Measurements from ENCODE around the gene KIR3DL1.
"Not testable (repeated sequence)": the region's sequence is repeated elsewhere in the genome, so short reads cannot be mapped to it uniquely, and the experiment has no call there.

KIR3DL1 gene

GRCh38 chr19:54805665-54806515 is 10.4 kb upstream of the KIR3DL1 start:
- H3K27me3 ChIP-seq (ENCODE audit: low read length) = no peaks in the 10 kb centered on the region
- H2AFZ ChIP-seq (ENCODE audit: low read depth, low read length, severe bottlenecking) = no peak overlapping the region
- no peak overlapping the region for H3K27ac ChIP-seq (ENCODE audit: low read depth, low read length)
- TF ChIP-seq EZH2phosphoT487 (conservative IDR thresholded peaks at IDR 0.05; ENCODE audit: low read length) = no peak
- H3K79me2 ChIP-seq (ENCODE audit: insufficient read depth, low read length) = no peaks in the 10 kb centered on the region
- H3K9ac ChIP-seq (ENCODE audit: low read length) = no peak overlapping the region
- no peaks in the 10 kb centered on the region for H4K20me1 ChIP-seq (ENCODE audit: low read depth, low read length)
- no peaks in the 10 kb centered on the region for H3K36me3 ChIP-seq (ENCODE audit: low read length)
- H3F3A ChIP-seq (ENCODE audit: insufficient read depth) = no peaks in the 10 kb centered on the region
- no peak overlapping the region for H3K4me3 ChIP-seq (ENCODE audit: insufficient read depth, low read length, poor library complexity, severe bottlenecking)
- H3K4me2 ChIP-seq (ENCODE audit: low read depth, low read length, poor library complexity, severe bottlenecking) = no peak overlapping the region
- H3K9me3 ChIP-seq (ENCODE audit: insufficient read depth, low read length) = no peaks in the 10 kb centered on the region
- H3K9me2 ChIP-seq (replicated peaks; ENCODE audit: insufficient read depth, low read length) = no peaks in the 10 kb centered on the region

DNA sequence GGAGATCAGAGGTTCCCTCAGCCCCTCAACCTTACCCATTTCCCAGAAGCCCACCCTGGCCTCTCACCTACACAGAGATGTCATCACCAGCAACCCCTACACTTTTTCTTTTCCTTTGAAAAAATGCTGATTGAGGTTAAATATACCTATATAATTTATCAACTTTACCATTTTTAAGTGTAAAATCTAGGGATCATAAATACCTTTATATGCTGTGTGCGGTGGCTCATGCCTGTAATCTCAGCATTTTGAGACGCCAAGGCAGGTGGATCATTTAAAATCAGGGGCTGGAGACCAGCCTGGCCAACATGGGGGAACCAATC is 9.8 kb upstream of the KIR3DL1 start:
- no peak overlapping the region for H3K4me3 ChIP-seq (ENCODE audit: insufficient read depth, low read length, poor library complexity, severe bottlenecking)
- H3K27me3 ChIP-seq (ENCODE audit: low read length) = no peaks in the 10 kb centered on the region
- no peaks in the 10 kb centered on the region for H4K20me1 ChIP-seq (ENCODE audit: low read depth, low read length)
- no peaks in the 10 kb centered on the region for H3F3A ChIP-seq (ENCODE audit: insufficient read depth)
- H3K36me3 ChIP-seq (ENCODE audit: low read length) = no peaks in the 10 kb centered on the region
- no peak overlapping the region for H3K27ac ChIP-seq (ENCODE audit: low read depth, low read length)
- no peak overlapping the region for H3K9ac ChIP-seq (ENCODE audit: low read length)
- no peak overlapping the region for H3K4me2 ChIP-seq (ENCODE audit: low read depth, low read length, poor library complexity, severe bottlenecking)
- TF ChIP-seq CTCF (IDR thresholded peaks at IDR 0.05; ENCODE audit: insufficient read depth, low read length, poor library complexity, severe bottlenecking) (no peak), EZH2phosphoT487 (conservative IDR thresholded peaks at IDR 0.05; ENCODE audit: low read length) (no peak)
- no peaks in the 10 kb centered on the region for H3K79me2 ChIP-seq (ENCODE audit: insufficient read depth, low read length)
- no peaks in the 10 kb centered on the region for H3K9me2 ChIP-seq (replicated peaks; ENCODE audit: insufficient read depth, low read length)
- H3K9me3 ChIP-seq (ENCODE audit: insufficient read depth, low read length) = no peaks in the 10 kb centered on the region
- no peak overlapping the region for H2AFZ ChIP-seq (ENCODE audit: low read depth, low read length, severe bottlenecking)

- not testable (repeated sequence) for H3K4me3 ChIP-seq (ENCODE audit: insufficient read depth, low read length, poor library complexity, severe bottlenecking); H3K79me2 ChIP-seq (ENCODE audit: insufficient read depth, low read length); H4K20me1 ChIP-seq (ENCODE audit: low read depth, low read length); H3K27me3 ChIP-seq (ENCODE audit: low read length); H3K27ac ChIP-seq (ENCODE audit: low read depth, low read length); H3K9me3 ChIP-seq (ENCODE audit: insufficient read depth, low read length); H3K9me2 ChIP-seq (replicated peaks; ENCODE audit: insufficient read depth, low read length); H3K9ac ChIP-seq (ENCODE audit: low read length); H3K4me2 ChIP-seq (ENCODE audit: low read depth, low read length, poor library complexity, severe bottlenecking); H3F3A ChIP-seq (ENCODE audit: insufficient read depth); H2AFZ ChIP-seq (ENCODE audit: low read depth, low read length, severe bottlenecking); H3K36me3 ChIP-seq (ENCODE audit: low read length)
These were observed 1.7 kb upstream of the KIR3DL1 start for GRCh38 chr19:54814571-54814970.

DNA sequence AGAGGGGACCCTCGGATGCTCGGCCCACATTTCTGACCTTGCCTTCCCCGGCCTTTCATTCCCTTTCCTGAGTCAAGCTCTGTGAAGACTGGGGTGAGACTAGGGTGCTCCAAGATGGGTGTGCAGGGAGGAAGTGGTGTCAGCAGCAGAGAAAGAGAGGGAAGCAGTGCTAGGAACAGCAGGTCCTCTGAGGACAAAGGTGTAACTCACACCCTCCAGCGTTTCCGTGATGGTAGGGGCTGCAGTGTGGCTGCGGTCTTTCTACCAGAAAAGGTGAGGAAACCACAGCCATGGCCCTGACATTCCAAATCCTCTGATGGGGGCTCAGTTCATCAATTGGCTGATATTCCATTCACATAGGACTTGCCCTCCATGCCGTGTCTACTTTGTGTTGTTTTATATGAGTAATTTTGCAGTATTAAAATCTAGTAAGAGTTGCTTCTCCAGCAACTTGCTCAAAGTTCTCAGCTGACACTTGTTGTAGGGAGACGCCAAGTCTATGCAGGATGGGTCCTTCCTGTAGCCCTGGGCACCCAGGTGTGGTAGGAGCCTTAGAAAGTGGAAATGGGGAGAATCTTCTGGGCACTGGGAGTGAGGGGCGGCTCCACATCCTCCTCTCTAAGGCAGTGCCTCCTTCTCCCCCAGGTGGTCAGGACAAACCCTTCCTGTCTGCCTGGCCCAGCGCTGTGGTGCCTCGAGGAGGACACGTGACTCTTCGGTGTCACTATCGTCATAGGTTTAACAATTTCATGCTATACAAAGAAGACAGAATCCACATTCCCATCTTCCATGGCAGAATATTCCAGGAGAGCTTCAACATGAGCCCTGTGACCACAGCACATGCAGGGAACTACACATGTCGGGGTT is 1.6 kb downstream of the KIR3DL1 start:
- Histone ChIP-seq H3K9me3 (ENCODE audit: insufficient read depth, low read length) (no peaks in the 10 kb centered on the region), H3K4me2 (ENCODE audit: low read depth, low read length, poor library complexity, severe bottlenecking) (no peak overlapping the region)

DNA sequence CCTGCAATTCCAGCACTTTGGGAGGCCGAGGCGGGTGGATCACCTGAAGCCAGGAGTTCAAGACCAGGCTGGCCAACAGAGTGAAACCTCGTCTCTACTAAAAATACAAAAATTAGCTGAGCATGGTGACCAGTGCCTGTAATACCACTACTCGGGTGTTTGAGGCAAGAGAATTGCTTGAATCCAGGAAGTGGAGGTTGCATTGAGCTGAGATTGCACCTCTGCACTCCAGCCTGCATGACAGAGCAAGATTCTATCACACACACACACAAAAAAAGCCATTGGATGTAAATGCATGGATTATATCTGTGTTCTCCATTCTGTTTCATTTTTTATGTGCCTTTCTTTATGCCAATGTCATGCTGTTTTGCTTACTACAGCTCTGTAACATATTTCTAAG is 8.1 kb downstream of the KIR3DL1 start:
- H3F3A ChIP-seq (ENCODE audit: insufficient read depth); H3K36me3 ChIP-seq (ENCODE audit: low read length); H3K4me2 ChIP-seq (ENCODE audit: low read depth, low read length, poor library complexity, severe bottlenecking): not testable (repeated sequence)

More for the DNA sequence above, 1.6 kb downstream of the KIR3DL1 start:
- H3K36me3 ChIP-seq (ENCODE audit: low read length) = no peaks in the 10 kb centered on the region
- H3K4me3 ChIP-seq (ENCODE audit: insufficient read depth, low read length, poor library complexity, severe bottlenecking) = no peak overlapping the region
- H3F3A ChIP-seq (ENCODE audit: insufficient read depth) = no peaks in the 10 kb centered on the region
- TF ChIP-seq CTCF (IDR thresholded peaks at IDR 0.05; ENCODE audit: insufficient read depth, low read length, poor library complexity, severe bottlenecking) (no peak), EZH2phosphoT487 (conservative IDR thresholded peaks at IDR 0.05; ENCODE audit: low read length) (no peak)
- H3K79me2 ChIP-seq (ENCODE audit: insufficient read depth, low read length) = no peaks in the 10 kb centered on the region
- no peaks in the 10 kb centered on the region for H4K20me1 ChIP-seq (ENCODE audit: low read depth, low read length)
- no peak overlapping the region for H2AFZ ChIP-seq (ENCODE audit: low read depth, low read length, severe bottlenecking)
- H3K9ac ChIP-seq (ENCODE audit: low read length) = no peak overlapping the region
- no peaks in the 10 kb centered on the region for H3K9me2 ChIP-seq (replicated peaks; ENCODE audit: insufficient read depth, low read length)
- H3K27ac ChIP-seq (ENCODE audit: low read depth, low read length) = no peak overlapping the region
- no peaks in the 10 kb centered on the region for H3K27me3 ChIP-seq (ENCODE audit: low read length)

DNA sequence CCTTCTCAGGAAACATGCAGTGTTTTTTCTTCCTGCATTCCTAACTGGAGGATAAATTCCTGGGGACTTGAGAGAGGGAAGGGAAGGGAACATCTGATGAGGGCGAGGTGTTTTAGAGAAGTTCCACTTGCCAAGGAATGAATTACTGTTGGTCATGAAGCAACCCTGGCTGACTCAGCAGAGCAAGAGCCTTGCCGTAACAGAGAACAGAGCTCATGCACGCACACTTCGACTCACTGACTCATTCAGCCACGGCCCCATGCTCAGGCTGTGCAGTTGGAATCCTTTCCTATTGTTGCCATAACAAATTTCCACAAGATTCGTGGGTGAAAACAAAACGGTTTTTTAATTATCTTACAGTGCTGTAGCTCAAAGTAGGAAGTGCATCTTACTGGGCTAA is 9.1 kb downstream of the KIR3DL1 start:
- H3K27me3 ChIP-seq (ENCODE audit: low read length); H3K9ac ChIP-seq (ENCODE audit: low read length); H3F3A ChIP-seq (ENCODE audit: insufficient read depth); H3K36me3 ChIP-seq (ENCODE audit: low read length); H3K79me2 ChIP-seq (ENCODE audit: insufficient read depth, low read length); H2AFZ ChIP-seq (ENCODE audit: low read depth, low read length, severe bottlenecking); H4K20me1 ChIP-seq (ENCODE audit: low read depth, low read length); H3K4me3 ChIP-seq (ENCODE audit: insufficient read depth, low read length, poor library complexity, severe bottlenecking); H3K9me3 ChIP-seq (ENCODE audit: insufficient read depth, low read length); H3K4me2 ChIP-seq (ENCODE audit: low read depth, low read length, poor library complexity, severe bottlenecking); H3K27ac ChIP-seq (ENCODE audit: low read depth, low read length); H3K9me2 ChIP-seq (replicated peaks; ENCODE audit: insufficient read depth, low read length): not testable (repeated sequence)

More for the DNA sequence above, 8.1 kb downstream of the KIR3DL1 start:
- H3K79me2 ChIP-seq (ENCODE audit: insufficient read depth, low read length); H2AFZ ChIP-seq (ENCODE audit: low read depth, low read length, severe bottlenecking); H3K9ac ChIP-seq (ENCODE audit: low read length); H3K9me3 ChIP-seq (ENCODE audit: insufficient read depth, low read length); H3K27ac ChIP-seq (ENCODE audit: low read depth, low read length); H3K4me3 ChIP-seq (ENCODE audit: insufficient read depth, low read length, poor library complexity, severe bottlenecking); H4K20me1 ChIP-seq (ENCODE audit: low read depth, low read length); H3K9me2 ChIP-seq (replicated peaks; ENCODE audit: insufficient read depth, low read length); H3K27me3 ChIP-seq (ENCODE audit: low read length): not testable (repeated sequence)
